GM12878 (cell line): Measurements from ENCODE around the gene SETSIP. TPM values are rescaled to one million over a fixed set of nuclear protein-coding genes. Genes with fewer than 3 reads are reported as not detected.
"Not testable (repeated sequence)": the region's sequence is repeated elsewhere in the genome, so short reads cannot be mapped to it uniquely, and the experiment has no call there.

Experiments used
- ATAC-seq: fragments of 200-7000 bp; cut with Tn5 transposase; 3 replicates; pipeline ENCODE4 v1.9.1; 2020; ENCODE audit warnings: mild to moderate bottlenecking, moderate library complexity
- BruUV-seq: library from RNA; stranded (reverse); fragments of 400-500 nt; replicated peaks from 2 replicates; lab custom pipeline; 2021; lab: Mats Ljungman, UMichigan
- CTCF ChIA-PET: fragments of 300-600 bp; sonication (Branson Sonifier 250); formaldehyde crosslinking; extraction: SDS; loops from one replicate; lab custom pipeline; 2021; ENCODE audit warnings: inconsistent platforms; lab: Yijun Ruan, JAX
- POLR2A ChIA-PET: fragments of 350-600 bp; formaldehyde crosslinking; extraction: SDS; loops from one replicate; lab custom pipeline; 2021; ENCODE audit warnings: inconsistent platforms; lab: Charles Lee
- RAD21 ChIA-PET: fragments of 300-600 bp; sonication (Branson Sonifier 250); formaldehyde crosslinking; loops from one replicate; lab custom pipeline; 2023; ENCODE audit warnings: antibody characterized with exemption; ENCODE audit not compliant: unreplicated experiment; lab: Charles Lee
- SMC1A ChIA-PET: fragments of 300-600 bp; sonication (Branson Sonifier 250); formaldehyde crosslinking; loops from one replicate; lab custom pipeline; 2023; ENCODE audit not compliant: unreplicated experiment, uncharacterized antibody; lab: Charles Lee
- DNase-seq: peaks from one replicate; pipeline ENCODE4 v3.0.0-alpha.2; 2011; ENCODE audit warnings: low read depth, low spot score
- FAIRE-seq: peaks from 3 replicates; lab custom pipeline; 2011; peaks lifted over from hg19 to GRCh38; lab: Jason Lieb, UNC
- H2AFZ ChIP-seq: 2 replicates; pipeline ENCODE4 v1.6.0; 2011; ENCODE audit warnings: low read depth, low read length, control low read depth; ENCODE audit not compliant: control insufficient read depth
- H3K27ac ChIP-seq: 2 replicates; pipeline ENCODE4 v1.5.1; 2011; ENCODE audit warnings: control low read depth; ENCODE audit not compliant: control insufficient read depth, insufficient read depth
- H3K27me3 ChIP-seq, 2 experiments: replicated peaks in 1 of 2; 2 replicates each; pipeline versions ENCODE4 v1.6.0 to v1.6.1; 2011; ENCODE audit warnings: low read length in 1 of 2; ENCODE audit not compliant: control insufficient read depth in 2 of 2, insufficient read depth in 2 of 2
- H3K36me3 ChIP-seq, 2 experiments: 2 replicates each; pipeline ENCODE4 v1.5.1; 2011; ENCODE audit warnings: low read length in 1 of 2; ENCODE audit not compliant: control insufficient read depth in 2 of 2, insufficient read depth in 2 of 2
- H3K4me1 ChIP-seq: 2 replicates; pipeline ENCODE4 v1.6.1; 2011; ENCODE audit warnings: mild to moderate bottlenecking, low read length, moderate library complexity, mixed read lengths; ENCODE audit not compliant: control insufficient read depth, insufficient read depth
- H3K4me2 ChIP-seq: 2 replicates; pipeline ENCODE4 v1.6.0; 2011; ENCODE audit warnings: control low read depth; ENCODE audit not compliant: control insufficient read depth, insufficient read depth
- H3K4me3 ChIP-seq: fragments of 200-600 bp; sonication (generic); 2 replicates; pipeline ENCODE4 v1.5.1; 2016
- H3K79me2 ChIP-seq: 2 replicates; pipeline ENCODE4 v1.6.0; 2011; ENCODE audit warnings: low read length; ENCODE audit not compliant: control insufficient read depth, insufficient read depth
- H3K9ac ChIP-seq: 2 replicates; pipeline ENCODE4 v1.8.0; 2011; ENCODE audit warnings: low read length, control low read depth, mixed read lengths; ENCODE audit not compliant: control insufficient read depth, insufficient read depth
- H3K9me3 ChIP-seq: replicated peaks from 3 replicates; pipeline ENCODE4 v1.5.1; 2011; ENCODE audit warnings: mild to moderate bottlenecking, low read length; ENCODE audit not compliant: control insufficient read depth, insufficient read depth
- H4K20me1 ChIP-seq: 2 replicates; pipeline ENCODE4 v1.6.0; 2011; ENCODE audit not compliant: control insufficient read depth, insufficient read depth
- NKRF ChIP-seq: fragments of 450-650 bp; conservative IDR thresholded peaks from 2 replicates; pipeline ENCODE4 v1.6.1; 2017; ENCODE audit warnings: mild to moderate bottlenecking, moderate library complexity
- SKIL ChIP-seq: fragments of 450-650 bp; IDR thresholded peaks from 2 replicates; pipeline ENCODE4 v1.6.1; 2017; ENCODE audit warnings: mild to moderate bottlenecking, low read depth, inconsistent platforms; ENCODE audit not compliant: poor library complexity, severe bottlenecking
- TBL1XR1 ChIP-seq: IDR thresholded peaks from 2 replicates; pipeline ENCODE4 v1.6.1; 2012; ENCODE audit warnings: low read depth, low read length, improper control_type of control experiment
- WRNIP1 ChIP-seq: IDR thresholded peaks from 2 replicates; pipeline ENCODE4 v1.6.1; 2011; ENCODE audit warnings: low read depth, low read length, improper control_type of control experiment, borderline replicate concordance
- ZNF24 ChIP-seq: fragments of 450-650 bp; IDR thresholded peaks from 2 replicates; pipeline ENCODE4 v1.6.1; 2017; ENCODE audit warnings: antibody characterized with exemption, mild to moderate bottlenecking
- WGBS: methylation state at CpG from one replicate; pipeline ENCODE4 v1.1.6; 2016; ENCODE audit warnings: low lambda C conversion rate; ENCODE audit not compliant: insufficient replicate concordance, insufficient coverage; ENCODE audit errors: missing lambda C conversion rate; 5-methylcytosine and 5-hydroxymethylcytosine counted together
- in situ Hi-C: fragments of 300-500 bp; cut with MboI; formaldehyde crosslinking; loops from 9 replicates; pipeline ENCODE4 v1.14.3; 2018; ENCODE audit warnings: mixed read lengths
- intact Hi-C: fragments of 100-400 bp; cut with micrococcal nuclease; formaldehyde crosslinking; loops from one replicate; pipeline ENCODE4 v1.14.2; 2022; ENCODE audit not compliant: unreplicated experiment
- polyA plus RNA-seq, 11 experiments: library from polyadenylated mRNA; depleted of rRNA in 4 of 11; unstranded in 6 of 11; stranded (reverse) in 5 of 11; fragments of >200 nt; fragmentation: Nextera tagmentation in 4 of 11; fragmentation: Illumina TruSeq in 1 of 11; extraction: Ambion mirVana in 4 of 11; extraction: Trizol in 1 of 11; gene quantifications; 1 replicate in 1 of 11; 2 replicates in 10 of 11; pipeline versions ENCODE4 v1.2.1 to v1.2.3, GENCODE V29; 2011 to 2016; ENCODE audit warnings: inconsistent platforms in 2 of 11, missing spikeins in 2 of 11, low read depth in 1 of 11
- total RNA-seq, 4 experiments: library from RNA; depleted of rRNA in 3 of 4; stranded (reverse); fragments of >200 nt in 3 of 4; fragmentation: Illumina TruSeq in 1 of 4; extraction: Trizol in 1 of 4; gene quantifications; 2 replicates each; pipeline versions ENCODE4 v1.2.1 to v1.2.3, GENCODE V29; 2013 to 2021

Gene SETSIP
- total and polyA plus RNA-seq, 10 of the 15 experiments (the other 5 are each of a cell fraction or from before 2014, with no cell fraction given): 0.15 to 0.46 (median 0.23) TPM; not detected in 2

- FAIRE-seq, CTCF ChIA-PET, intact Hi-C loops: not testable (repeated sequence)
Observed at GRCh38 chr1:92078077-92078476, 2.9 kb upstream of the SETSIP start.

GRCh38 chr1:92076363-92076762 is 1.2 kb upstream of the SETSIP start:
- no peak for ATAC-seq
- BruUV-seq: no TSS peak
- H3K79me2 ChIP-seq: no peaks in the 10 kb centered on the region
- POLR2A ChIA-PET: no interaction called here
- no peak for DNase-seq
- H2AFZ ChIP-seq: no peak overlapping the region
- FAIRE-seq: no peak
- H3K36me3 ChIP-seq: no peaks in the 10 kb centered on the region
- in situ Hi-C loops: no loop called here
- WGBS: 90% methylated on average over 5 of the region's 5 CpGs
- TF ChIP-seq SKIL (no peak), NKRF (no peak), ZNF24 (no peak), WRNIP1 (no peak), TBL1XR1 (no peak)
- TF ChIP-seq, all 136 proteins: peak for 0
- Histone ChIP-seq H3K27ac (no peak overlapping the region), H3K4me2 (no peak overlapping the region), H3K27me3 (no peaks in the 10 kb centered on the region), H3K9ac (no peak overlapping the region), H3K4me1 (no peaks in the 10 kb centered on the region), H3K9me3 (no peaks in the 10 kb centered on the region; the same call in 2 of the 3 replicates), H3K4me3 (no peak overlapping the region), H4K20me1 (no peaks in the 10 kb centered on the region)
- SMC1A ChIA-PET: no interaction called here
- CTCF ChIA-PET: interaction anchor here (1.5 kb wide), 1 partner anchor 79 kb away, joined by 3 read pairs; no protein-coding TSS in a partner anchor
- RAD21 ChIA-PET: no interaction called here
- intact Hi-C loops: no loop called here

More at GRCh38 chr1:92078077-92078476, 2.9 kb upstream of the SETSIP start:
- BruUV-seq, H3K36me3 ChIP-seq, ATAC-seq, DNase-seq, H3K79me2 ChIP-seq, H3K27me3 ChIP-seq, in situ Hi-C loops, H2AFZ ChIP-seq, H3K27ac ChIP-seq, H3K9me3 ChIP-seq, H3K4me2 ChIP-seq, SMC1A ChIA-PET, H4K20me1 ChIP-seq, H3K4me3 ChIP-seq, RAD21 ChIA-PET, POLR2A ChIA-PET, H3K9ac ChIP-seq, H3K4me1 ChIP-seq: not testable (repeated sequence)
- WGBS: 79% methylated on average over 8 of the region's 8 CpGs

- H3K9ac ChIP-seq, RAD21 ChIA-PET, H2AFZ ChIP-seq, POLR2A ChIA-PET, H3K79me2 ChIP-seq, FAIRE-seq, H3K27ac ChIP-seq, intact Hi-C loops, H3K9me3 ChIP-seq, BruUV-seq, DNase-seq, H3K4me1 ChIP-seq, H3K4me2 ChIP-seq, H3K4me3 ChIP-seq, ATAC-seq, in situ Hi-C loops, CTCF ChIA-PET, H3K36me3 ChIP-seq, H3K27me3 ChIP-seq, H4K20me1 ChIP-seq: not testable (repeated sequence)
- SMC1A ChIA-PET: interaction anchor here (0.8 kb wide), 1 partner anchor 78 kb away, joined by 3 read pairs; no protein-coding TSS in a partner anchor
Observed at GRCh38 chr1:92074446-92074845, 765 bp downstream of the SETSIP start.
